ENCODE results near the gene QRSL1.
"Not testable (repeated sequence)": the region's sequence is repeated elsewhere in the genome, so short reads cannot be mapped to it uniquely, and the experiment has no call there.

Gene QRSL1

GRCh38 chr6:106623039-106623438, 6.3 kb upstream of the QRSL1 start:
- no peak for DNase-seq (ENCODE audit: low read depth)

GRCh38 chr6:106626485-106626884, 2.9 kb upstream of the QRSL1 start:
- DNase-seq (ENCODE audit: low read depth), result no peak

- DNase-seq (ENCODE audit: low read depth), result not testable (repeated sequence)
These were observed 1.6 kb upstream of the QRSL1 start for GRCh38 chr6:106627760-106628159.

- DNase-seq (ENCODE audit: low read depth), result no peak
These were observed 698 bp upstream of the QRSL1 start for GRCh38 chr6:106628658-106629102.

GRCh38 chr6:106629859-106630163, 433 bp downstream of the QRSL1 start:
- DNase-seq (ENCODE audit: low read depth), result no peak

- no peak for DNase-seq (ENCODE audit: low read depth)
These were observed 988 bp downstream of the QRSL1 start for GRCh38 chr6:106630366-106630765.

GRCh38 chr6:106631346-106631745, 2.0 kb downstream of the QRSL1 start:
- no peak for DNase-seq (ENCODE audit: low read depth)

GRCh38 chr6:106634565-106634964, 5.2 kb downstream of the QRSL1 start:
- DNase-seq (ENCODE audit: low read depth), result no peak

GRCh38 chr6:106637051-106637716, 7.8 kb downstream of the QRSL1 start:
- no peak for DNase-seq (ENCODE audit: low read depth)

- no peak for DNase-seq (ENCODE audit: low read depth)
These were observed 8.5 kb downstream of the QRSL1 start for GRCh38 chr6:106637717-106638341.

- no peak for DNase-seq (ENCODE audit: low read depth)
These were observed 10.4 kb downstream of the QRSL1 start for GRCh38 chr6:106639812-106640211.

GRCh38 chr6:106642476-106642875, 13.1 kb downstream of the QRSL1 start:
- no peak for DNase-seq (ENCODE audit: low read depth)

GRCh38 chr6:106643061-106643460, 13.7 kb downstream of the QRSL1 start:
- DNase-seq (ENCODE audit: low read depth), result no peak

- DNase-seq (ENCODE audit: low read depth), result no peak
These were observed 19.4 kb downstream of the QRSL1 start for GRCh38 chr6:106648651-106649308.

GRCh38 chr6:106658469-106658868, 29.1 kb downstream of the QRSL1 start:
- no peak for DNase-seq (ENCODE audit: low read depth)

- DNase-seq (ENCODE audit: low read depth), result no peak
These were observed 30.5 kb downstream of the QRSL1 start for GRCh38 chr6:106659859-106660258.

GRCh38 chr6:106662458-106662857, 33.1 kb downstream of the QRSL1 start:
- no peak for DNase-seq (ENCODE audit: low read depth)

- no peak for DNase-seq (ENCODE audit: low read depth)
These were observed 37.1 kb downstream of the QRSL1 start for GRCh38 chr6:106666282-106667021.

- DNase-seq (ENCODE audit: low read depth), result no peak
These were observed 37.6 kb downstream of the QRSL1 start for GRCh38 chr6:106667022-106667402.

- no peak for DNase-seq (ENCODE audit: low read depth)
These were observed 40.9 kb downstream of the QRSL1 start for GRCh38 chr6:106670236-106670635.

- no peak for DNase-seq (ENCODE audit: low read depth)
These were observed 42.3 kb downstream of the QRSL1 start for GRCh38 chr6:106671651-106672050.

GRCh38 chr6:106674541-106675229, 45.3 kb downstream of the QRSL1 start:
- no peak for DNase-seq (ENCODE audit: low read depth)
